HG03460 (cell line): Measurements from ENCODE around the gene IRF2.

Experiments used
- ATAC-seq: cut with Tn5 transposase; IDR thresholded peaks from one replicate; pipeline ENCODE4 v1.9.1; 2021; ENCODE audit not compliant: unreplicated experiment

Gene IRF2

DNA sequence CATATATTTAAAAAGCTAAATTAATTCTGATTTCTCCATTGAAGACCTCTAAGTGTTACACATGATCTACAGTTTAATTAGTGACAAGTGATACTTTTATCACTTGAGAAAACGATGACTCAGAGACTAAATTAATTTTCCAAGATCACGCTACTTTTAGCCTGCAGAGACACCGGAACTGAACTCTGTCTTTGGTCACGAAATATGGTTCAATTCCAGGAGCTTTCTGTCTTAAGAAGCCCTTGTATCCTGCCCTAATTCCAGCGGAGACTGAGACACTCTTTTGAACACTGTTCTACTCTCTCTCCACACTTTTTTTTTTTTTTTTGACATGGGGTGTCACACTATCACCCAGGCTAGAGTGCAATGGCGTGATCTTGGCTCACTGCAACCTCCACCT is 63.6 kb downstream of the IRF2 start:
- ATAC-seq, result no peak

DNA sequence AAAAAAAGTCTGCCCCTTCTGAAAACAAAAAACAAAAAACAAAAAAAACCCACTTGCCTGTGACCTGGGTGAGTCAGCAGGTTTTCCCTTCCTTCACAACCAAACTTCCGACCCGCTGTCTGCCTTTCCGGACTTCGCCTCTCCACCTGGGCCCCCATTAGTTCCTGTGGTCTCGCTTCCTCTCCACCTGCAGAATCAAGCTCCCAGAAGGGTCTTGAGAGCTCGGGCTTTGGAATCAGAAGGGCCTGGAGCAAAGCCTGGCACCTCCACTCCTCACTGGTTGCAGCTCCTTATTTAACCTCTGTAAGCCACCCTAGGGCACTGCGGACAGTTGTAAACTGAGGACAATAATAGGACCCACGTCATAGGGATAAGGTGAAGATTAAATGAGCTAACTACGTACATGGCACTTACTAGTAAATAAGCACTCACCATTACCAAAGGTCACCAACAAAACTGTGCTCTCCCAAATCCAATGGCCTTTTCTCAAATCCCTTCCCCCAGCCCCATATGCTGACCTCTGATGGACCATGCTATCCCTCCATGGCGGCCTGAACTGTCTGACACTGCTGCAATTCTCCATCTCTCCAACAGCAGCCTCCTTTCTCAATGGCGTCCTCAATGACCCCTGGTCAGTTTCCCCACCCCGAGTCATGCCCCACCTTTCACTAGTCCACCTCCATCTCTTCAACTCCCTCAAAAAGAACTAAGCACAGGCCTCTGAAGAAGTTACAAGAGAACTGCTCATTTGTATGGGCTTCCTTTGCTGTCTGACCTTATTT is 64.2 kb downstream of the IRF2 start:
- ATAC-seq, result peak; percentile 75

DNA sequence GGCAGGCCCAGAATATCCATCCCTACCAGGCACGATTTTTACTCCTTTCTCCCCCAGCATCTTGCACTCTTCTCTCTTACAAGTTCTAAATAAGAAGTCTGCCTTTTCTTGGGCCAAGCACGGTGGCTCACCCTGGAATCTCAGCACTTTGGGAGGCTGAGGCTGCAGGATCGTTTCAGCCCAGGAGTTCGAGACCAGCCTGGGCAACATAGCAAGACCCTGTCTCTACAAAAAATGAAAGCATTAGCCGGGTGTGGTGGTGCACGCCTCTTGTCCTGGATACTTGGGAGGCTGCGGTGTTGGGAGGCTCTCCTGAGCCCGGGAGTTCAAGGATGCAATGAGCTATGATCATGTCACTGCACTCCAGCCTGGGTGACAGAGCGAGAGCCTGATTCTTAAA is 64.8 kb downstream of the IRF2 start:
- no peak for ATAC-seq

DNA sequence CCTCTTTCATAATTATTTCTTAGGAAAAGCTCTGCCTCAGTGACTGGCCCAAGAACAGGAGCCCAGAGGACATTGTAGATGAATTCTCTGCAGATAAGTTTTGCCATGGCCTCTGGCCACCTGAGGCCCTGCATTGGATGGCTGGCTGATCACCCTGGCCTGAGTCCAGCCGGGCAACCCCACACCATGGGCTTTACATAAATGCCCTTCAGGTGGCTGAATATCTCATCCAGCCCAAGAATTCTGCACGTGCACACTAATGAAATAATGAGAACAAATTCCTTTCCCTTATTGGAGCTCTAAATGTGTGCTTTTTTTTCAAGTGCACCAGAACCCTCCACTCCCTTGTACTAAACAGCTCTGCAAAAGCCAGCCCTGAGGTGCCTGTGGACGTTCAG is 65.7 kb downstream of the IRF2 start:
- no peak for ATAC-seq

DNA sequence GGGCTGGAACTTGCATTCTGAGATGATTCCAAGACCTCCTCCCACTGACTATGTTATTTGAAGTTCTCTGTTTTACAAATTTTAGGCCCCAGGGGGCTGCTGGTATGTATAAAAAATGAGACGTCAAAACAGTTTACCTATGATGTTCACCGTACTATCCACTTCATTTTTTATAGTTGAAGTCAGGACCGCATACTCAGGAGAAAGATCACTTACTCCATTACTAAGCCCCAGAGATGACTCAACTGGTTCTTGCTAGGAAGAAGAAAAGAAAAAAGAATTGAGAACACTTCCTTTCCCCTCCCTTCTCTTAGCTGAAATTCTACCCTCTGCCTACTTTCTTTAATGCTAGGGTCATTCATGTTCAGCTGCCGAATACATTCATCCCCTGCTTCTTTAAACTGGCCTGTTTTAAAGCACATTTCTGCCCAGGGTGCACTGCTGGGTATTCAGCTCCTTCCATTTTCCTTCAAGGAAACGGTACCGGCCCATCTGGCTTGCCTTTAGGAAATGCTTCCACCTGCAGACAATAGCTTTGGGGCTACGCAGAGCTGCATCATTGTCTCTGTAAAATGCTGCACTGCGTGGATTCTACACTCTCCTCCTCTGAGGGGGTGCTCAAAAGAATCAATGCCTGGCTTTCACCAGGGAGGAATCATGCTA is 66.2 kb downstream of the IRF2 start:
- no peak for ATAC-seq

DNA sequence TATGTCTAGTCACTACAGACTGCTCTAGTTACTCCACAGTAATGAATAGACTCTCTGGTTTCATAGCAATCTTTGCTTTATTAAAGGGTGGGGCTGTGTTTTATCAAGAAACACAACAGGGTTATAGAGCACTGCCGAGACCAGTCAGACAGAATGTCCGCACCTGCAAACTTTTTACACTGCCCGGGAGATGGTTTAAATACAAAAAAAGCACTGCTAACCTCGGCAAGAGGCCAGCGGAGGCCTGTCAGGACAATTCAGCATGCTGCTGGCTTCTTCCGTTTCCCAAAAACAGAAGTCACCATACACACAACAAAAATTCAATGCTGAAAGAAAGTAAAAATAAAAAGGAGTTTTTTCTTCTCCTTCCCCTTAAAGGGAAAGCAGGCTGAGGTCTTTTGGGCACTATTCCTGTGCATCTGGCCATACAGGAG is 67.4 kb downstream of the IRF2 start:
- ATAC-seq, result no peak

DNA sequence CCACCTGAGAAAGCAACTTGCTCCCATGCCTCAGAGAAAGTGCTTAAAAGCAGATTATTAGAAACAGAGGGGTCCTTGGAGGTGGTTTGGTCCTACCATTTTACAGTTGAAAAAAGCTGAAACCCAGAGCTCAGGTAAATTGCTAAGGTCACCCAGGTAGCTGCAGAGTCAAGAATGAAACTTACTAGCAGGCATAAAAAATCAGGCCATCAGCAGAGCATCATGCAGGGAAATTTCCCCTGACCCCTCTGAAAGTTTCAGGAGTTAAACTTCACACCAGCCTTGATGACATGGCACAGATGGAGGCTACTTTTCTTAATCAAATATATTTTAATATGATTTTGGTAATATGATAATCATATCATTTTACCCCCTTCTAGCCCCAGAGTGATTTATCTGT is 70.3 kb downstream of the IRF2 start:
- ATAC-seq, result no peak

DNA sequence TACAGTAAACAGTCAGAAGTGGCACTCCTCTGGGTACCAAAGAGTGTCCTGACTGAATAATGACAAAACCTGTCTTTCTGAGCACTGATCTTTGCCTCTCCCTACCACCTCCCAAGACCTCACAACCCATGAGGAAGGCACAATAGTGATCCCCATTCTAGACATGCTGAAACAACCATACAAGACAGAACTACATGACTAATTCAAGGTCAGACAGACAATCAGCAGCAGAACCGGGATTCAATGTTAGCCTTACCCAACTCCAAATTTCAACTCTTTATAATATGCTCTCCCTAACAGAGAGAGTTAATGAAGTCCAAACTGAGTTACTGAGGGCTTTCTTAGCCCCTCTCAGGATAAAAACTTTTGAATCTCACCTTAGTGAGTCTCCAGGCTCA is 71.0 kb downstream of the IRF2 start:
- ATAC-seq, result no peak

DNA sequence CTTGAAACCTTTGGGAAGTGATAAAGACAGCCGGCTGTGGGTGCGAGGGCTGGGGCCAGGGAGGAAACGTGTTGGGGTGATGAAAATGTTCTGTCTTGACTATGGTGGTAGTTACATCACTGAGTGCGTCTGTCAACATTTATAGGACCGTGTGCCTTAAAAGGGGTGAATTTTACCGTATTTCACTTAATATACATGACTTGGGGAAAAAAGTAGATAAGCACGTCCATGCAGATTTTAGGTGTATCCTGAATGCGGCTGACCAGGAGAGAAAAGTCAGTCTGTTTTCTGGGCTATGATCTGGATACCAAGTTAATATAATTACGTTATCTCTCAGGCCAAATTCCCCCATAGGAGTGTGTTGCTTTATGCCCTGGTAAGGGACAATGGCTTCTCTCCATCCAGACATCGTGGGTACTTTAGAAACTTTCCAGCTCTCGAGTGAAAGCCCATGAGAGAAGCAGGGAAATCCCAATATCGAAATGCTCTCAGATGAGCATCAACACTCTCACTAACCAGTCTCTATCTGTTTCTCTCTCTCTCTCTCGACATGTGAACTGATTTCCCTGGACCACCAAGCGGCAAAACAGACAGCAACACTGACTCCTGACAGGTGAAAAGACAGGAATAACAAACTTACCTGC is 71.5 kb downstream of the IRF2 start:
- no peak for ATAC-seq

DNA sequence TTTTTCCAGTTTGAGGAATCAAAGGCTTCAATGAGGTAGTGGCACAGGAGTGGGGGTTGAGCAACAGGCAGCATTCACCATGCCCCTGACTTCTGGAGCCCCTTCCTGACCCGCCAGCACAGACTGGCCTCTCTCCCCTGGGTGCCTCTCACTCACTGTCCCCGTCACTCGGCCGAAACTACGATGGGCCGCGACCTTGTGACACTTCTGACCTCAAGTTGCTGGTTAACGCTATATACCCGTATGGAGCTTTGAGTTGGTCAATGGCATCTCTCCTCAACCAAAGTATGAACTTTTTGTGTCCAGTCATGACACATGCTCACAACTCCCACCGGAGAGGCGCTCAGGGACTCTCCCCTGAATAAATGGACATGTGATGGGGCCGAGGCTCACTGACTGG is 72.1 kb downstream of the IRF2 start:
- ATAC-seq, result no peak

DNA sequence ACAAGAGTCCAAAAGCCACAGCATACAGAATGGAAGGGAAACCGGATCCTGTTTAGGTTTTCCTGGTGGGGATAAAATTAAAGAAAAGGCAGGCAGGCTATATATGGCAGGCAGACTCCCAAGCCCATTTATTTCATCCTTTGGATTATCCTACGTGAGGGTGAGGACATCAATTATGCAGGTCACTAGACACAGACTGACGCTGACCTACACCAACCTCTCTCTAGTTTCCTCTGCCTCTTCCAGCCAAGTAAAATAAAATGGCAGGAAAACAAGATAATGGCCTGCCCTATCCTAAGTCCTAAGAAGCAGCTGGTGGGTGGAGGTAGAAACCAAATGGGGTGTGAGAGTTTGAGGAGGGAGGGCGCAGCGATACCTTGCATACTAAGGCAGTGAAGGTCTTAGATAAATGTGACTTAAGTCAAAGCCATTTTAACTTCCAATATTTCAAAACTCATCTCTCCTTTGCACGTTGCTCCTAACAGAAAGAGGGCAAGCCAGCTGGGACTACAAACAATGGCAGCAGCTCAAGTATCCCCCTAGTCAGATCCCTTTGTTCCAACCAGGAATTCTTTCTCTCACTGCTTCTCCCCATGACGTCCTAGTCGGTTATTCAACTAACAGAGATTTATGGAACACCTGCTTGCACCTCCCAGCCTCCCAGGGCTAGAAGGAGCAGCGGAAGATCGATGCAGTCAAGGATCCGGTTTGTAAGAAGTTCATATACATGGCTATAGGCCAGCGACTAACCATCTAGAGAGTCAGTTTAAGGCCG is 72.8 kb downstream of the IRF2 start:
- ATAC-seq, result no peak

DNA sequence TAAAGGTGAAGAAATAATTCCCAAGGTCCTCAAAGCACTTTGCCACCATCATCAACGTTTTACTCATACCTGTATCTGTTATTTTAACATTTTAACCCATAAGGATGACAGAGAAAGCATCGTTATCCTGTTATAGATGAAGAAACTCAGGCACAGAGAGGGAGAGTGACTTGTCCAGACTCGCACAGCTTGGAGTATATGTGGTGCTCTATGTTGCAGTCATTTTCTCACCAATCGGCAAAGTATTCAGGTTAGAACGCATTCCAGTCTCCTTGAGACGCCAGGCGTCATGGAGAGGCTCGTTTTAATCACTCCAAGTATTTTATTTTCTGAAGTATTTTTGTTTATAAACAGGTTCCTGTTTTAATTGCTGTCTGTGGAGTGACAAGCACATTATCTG is 73.5 kb downstream of the IRF2 start:
- no peak for ATAC-seq

DNA sequence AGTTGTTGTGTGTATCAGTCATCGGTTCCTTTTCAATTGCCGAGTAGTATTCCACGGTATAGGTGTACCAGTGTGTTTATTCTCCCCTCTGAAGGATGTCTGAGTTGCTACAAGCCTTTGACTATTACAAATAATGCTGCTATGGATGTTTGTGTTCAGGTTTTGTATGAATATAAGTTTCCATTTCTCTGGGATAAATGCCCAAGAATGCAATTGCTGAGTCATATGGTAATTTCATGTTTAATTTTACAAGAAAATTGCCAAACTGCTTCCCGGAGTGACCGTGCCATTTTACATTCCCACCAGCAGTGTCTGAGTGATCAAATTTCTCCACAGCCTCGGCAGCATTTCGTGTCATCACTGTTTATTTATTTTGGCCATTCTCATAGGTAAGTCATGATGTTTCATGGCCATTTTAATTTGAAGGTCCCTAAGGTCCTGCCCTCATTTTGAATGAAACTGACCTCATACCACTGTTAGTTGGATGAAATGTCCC is 73.9 kb downstream of the IRF2 start:
- ATAC-seq, result no peak

DNA sequence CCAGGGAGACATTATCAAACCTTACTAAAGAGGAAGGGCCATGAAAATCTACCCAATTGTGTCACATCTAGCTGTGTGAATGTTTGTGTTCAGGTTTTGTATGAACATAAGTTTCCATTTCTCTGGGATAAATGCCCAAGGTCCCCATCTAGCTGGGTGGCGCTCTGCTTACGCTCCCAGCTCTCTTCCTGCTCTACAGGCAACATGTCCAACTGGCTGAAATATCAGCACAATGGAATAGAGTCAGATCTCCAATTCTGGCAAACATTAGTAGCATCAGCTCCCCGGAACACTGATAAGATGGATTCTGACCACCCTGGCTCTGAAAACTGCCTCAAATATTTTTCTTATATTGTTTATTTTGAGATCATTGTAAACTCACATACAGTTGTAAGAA is 74.8 kb downstream of the IRF2 start:
- no peak for ATAC-seq

DNA sequence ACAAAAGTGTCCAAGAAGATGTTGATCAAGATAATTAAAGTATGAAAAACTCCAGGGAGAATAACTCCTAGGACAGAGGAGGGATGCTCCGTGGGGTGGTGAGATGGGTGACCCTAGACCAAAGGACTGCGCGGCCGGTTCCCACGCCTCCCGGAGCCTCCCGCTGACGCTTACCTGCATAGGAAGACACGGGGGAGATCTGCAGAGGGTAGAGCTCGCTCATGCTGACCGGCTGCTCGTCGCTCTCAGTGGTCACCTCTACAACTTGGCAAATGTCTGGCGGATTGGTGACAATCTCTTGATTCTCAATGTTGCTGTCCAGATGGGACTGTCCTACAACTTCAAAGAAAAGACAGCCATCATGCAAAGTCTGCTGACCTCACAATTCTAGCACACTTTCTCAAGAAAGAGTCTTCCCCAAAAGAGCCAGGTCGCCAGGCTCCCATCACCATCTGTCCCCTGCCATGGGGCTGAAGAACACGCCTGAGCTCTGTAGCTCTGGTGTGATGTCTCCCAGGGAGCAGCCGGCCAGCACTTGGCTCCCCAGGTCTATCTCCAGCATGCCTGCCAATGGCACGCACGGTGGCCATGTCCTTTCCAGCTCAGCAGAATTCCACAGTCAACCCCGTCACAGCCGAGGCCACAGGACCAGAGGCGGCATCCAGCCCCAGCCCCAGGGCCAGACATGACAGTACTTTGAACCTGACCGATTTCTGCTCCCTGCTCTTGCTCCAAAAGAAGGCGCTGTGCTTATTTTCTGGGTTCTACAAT is 75.4 kb downstream of the IRF2 start:
- no peak for ATAC-seq

DNA sequence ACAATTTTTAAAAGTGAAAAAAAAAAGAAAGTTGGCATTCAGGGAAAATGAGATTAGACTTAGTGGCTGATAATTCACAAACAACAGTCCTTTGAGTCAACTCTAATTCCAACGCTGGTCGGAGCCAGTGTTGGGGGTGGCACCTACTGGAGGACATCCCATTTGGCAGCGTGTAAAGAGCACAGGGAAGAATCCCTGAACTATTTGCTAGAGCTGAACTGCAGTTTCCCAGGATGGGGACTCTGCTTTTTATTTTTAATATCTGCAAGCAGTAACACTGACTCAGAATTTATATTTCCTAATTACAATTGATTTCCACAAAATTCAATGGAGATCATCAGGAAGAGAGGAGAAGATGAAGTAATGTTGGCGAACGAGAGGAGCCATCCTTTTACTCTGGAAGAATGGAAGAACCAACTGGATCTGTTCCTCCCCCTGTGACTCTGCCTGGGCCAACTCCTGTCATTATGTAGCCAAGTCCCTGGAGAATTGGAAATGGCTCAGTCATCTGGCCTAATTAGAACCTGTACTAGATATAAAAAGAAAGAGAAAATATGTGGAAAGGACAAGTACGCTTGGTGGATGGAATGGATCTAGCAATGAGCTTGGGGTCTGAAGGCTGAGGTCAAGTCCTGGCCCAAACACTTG is 76.7 kb downstream of the IRF2 start:
- no peak for ATAC-seq

DNA sequence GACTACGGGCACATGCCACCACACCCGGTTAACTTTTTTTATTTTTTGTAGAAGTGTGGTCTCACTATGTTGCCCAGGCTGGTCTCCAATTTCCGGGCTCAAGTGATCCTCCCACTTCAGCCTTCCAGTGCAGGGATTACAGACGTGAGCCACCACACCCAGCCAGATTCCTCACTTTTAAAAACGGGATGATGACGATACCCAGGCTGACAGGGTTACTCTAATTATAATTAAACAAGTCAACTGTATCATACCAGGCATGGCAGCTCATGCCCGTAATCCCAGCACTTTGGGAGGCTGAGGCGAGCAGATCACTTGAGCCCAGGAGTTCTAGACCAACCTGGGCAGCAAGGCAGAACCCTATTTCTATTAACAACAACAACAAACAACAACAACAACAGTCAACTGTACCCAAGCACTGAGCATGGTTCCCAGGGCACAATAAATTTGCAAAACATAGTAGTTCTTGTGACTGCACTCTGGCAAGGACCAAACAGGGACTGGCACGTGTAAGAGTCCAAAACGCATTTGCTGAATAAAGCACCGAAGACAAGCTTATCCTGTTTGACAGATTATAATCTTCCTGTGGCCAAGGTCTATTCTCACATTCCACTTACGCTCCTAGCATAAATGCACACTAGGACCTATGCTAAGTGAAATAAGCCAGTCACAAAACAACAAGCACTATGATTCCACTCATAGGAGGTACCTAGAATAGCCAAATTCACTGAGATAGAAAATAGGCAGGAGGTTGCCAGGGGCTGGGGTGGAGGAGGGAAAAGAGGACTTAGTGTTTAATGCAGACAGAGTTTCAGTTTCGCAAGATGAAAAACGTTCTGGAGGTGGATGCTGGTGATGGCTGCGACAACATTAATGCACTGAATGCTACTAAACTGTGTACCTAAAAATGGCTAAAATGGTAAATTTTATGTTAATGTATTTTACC is 77.5 kb downstream of the IRF2 start:
- no peak for ATAC-seq

DNA sequence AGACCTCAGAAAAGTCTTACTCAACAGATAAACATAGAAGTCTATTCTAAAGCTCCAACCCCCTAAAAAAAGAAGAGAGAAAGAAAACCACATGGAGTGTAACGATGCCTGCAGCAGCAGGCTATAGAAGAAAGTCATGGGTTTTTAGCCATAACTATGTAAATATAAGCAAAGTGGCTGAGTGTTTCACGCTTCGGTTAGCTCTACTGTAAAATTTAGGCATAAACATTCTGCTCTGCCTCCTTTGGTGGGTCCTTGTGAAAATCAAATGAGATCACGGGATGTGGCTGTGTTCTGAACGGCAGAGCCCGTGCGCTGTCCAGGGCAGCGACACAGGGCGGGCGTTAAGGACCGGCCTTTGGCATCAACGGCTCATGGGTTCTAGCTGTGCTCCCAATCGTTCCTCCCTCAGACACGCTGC is 78.4 kb downstream of the IRF2 start:
- peak; percentile 93 for ATAC-seq

DNA sequence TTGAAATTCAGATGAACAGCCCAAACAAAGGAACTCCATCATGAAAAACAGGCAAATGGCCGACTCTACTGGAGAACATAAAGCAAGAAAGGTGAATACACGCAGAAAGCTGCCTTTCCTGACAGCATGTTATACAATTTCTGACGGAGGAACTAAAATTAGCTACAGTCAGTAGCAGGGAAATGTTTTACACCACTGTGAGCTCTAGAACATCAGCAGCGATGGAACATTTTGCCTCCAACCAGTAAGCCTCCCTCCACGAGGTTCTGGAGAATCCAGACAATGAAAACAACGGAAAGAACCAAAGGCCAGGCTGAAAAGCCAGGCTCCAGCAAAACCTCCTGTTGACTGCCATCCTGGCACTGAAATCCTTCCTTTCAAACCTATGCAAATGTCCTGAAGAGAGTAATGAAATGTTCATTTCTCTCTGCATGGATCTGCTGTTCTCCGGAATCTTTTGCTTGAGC is 78.9 kb downstream of the IRF2 start:
- no peak for ATAC-seq
